Trophoblast cell (in vitro differentiated cells and primary cell): Measurements from ENCODE around the gene ALK.

Experiments used
- DNase-seq, 2 donors: peaks; one replicate each; pipeline ENCODE4 v3.0.0-alpha.2; 2016
- H2AFZ ChIP-seq: 2 replicates; pipeline ENCODE4 v1.6.1; 2013; ENCODE audit warnings: low read length, moderate library complexity, mild to moderate bottlenecking; ENCODE audit not compliant: insufficient read depth, poor library complexity
- H2AK5ac ChIP-seq: 2 replicates; pipeline ENCODE4 v1.6.1; 2013; ENCODE audit warnings: mild to moderate bottlenecking, low read length
- H2BK120ac ChIP-seq: 2 replicates; pipeline ENCODE4 v1.6.1; 2013; ENCODE audit warnings: low read length, mild to moderate bottlenecking, moderate library complexity; ENCODE audit not compliant: insufficient read depth, poor library complexity
- H2BK12ac ChIP-seq: 2 replicates; pipeline ENCODE4 v1.6.1; 2013; ENCODE audit warnings: mild to moderate bottlenecking, low read length, moderate library complexity
- H2BK5ac ChIP-seq: 2 replicates; pipeline ENCODE4 v1.6.1; 2013; ENCODE audit warnings: low read length, low read depth, moderate library complexity, mild to moderate bottlenecking; ENCODE audit not compliant: poor library complexity
- H3K14ac ChIP-seq: 2 replicates; pipeline ENCODE4 v1.6.1; 2013; ENCODE audit warnings: mild to moderate bottlenecking, low read length
- H3K18ac ChIP-seq: 2 replicates; pipeline ENCODE4 v1.6.1; 2013; ENCODE audit warnings: mild to moderate bottlenecking, low read length
- H3K23ac ChIP-seq: 2 replicates; pipeline ENCODE4 v1.6.1; 2013; ENCODE audit warnings: low read length
- H3K27ac ChIP-seq: 2 replicates; pipeline ENCODE4 v1.5.1; 2013; ENCODE audit warnings: low read depth, mild to moderate bottlenecking, inconsistent platforms, low read length, moderate library complexity
- H3K27me3 ChIP-seq: 2 replicates; pipeline ENCODE4 v1.6.1; 2013; ENCODE audit warnings: inconsistent platforms, mild to moderate bottlenecking, low read length, moderate library complexity; ENCODE audit not compliant: insufficient read depth
- H3K36me3 ChIP-seq, 2 experiments: 1 replicate in 1 of 2; 2 replicates in 1 of 2; pipeline ENCODE4 v1.6.1; 2013; ENCODE audit warnings: low read length in 2 of 2, mild to moderate bottlenecking in 2 of 2, moderate library complexity in 1 of 2; ENCODE audit not compliant: insufficient read depth in 2 of 2, control insufficient read depth in 1 of 2
- H3K4ac ChIP-seq: 2 replicates; pipeline ENCODE4 v1.6.1; 2013; ENCODE audit warnings: low read depth, mild to moderate bottlenecking, low read length, moderate library complexity
- H3K4me1 ChIP-seq, 2 experiments: 1 replicate in 1 of 2; 2 replicates in 1 of 2; pipeline ENCODE4 v1.6.1; 2013; ENCODE audit warnings: low read length in 2 of 2, mild to moderate bottlenecking in 2 of 2, moderate library complexity in 1 of 2; ENCODE audit not compliant: insufficient read depth in 2 of 2, control insufficient read depth in 1 of 2
- H3K4me2 ChIP-seq: 2 replicates; pipeline ENCODE4 v1.6.1; 2013; ENCODE audit warnings: inconsistent platforms, mild to moderate bottlenecking, low read length, moderate library complexity
- H3K4me3 ChIP-seq: 2 replicates; pipeline ENCODE4 v1.5.1; 2013; ENCODE audit warnings: mild to moderate bottlenecking, low read depth, low read length, inconsistent platforms
- H3K79me1 ChIP-seq: one replicate; pipeline ENCODE4 v1.6.1; 2013; ENCODE audit warnings: low read length
- H3K79me2 ChIP-seq: 2 replicates; pipeline ENCODE4 v1.6.1; 2013; ENCODE audit warnings: low read length, mild to moderate bottlenecking; ENCODE audit not compliant: control insufficient read depth, insufficient read depth, poor library complexity
- H3K9ac ChIP-seq: 2 replicates; pipeline ENCODE4 v1.6.1; 2013; ENCODE audit warnings: mild to moderate bottlenecking, low read length
- H3K9me3 ChIP-seq: 2 replicates; pipeline ENCODE4 v1.6.1; 2013; ENCODE audit warnings: low read depth, mild to moderate bottlenecking, control low read depth, inconsistent platforms, low read length; ENCODE audit not compliant: insufficient read depth
- H4K12ac ChIP-seq: 2 replicates; pipeline ENCODE4 v1.6.1; 2013; ENCODE audit warnings: low read depth, mild to moderate bottlenecking, low read length, moderate library complexity
- H4K8ac ChIP-seq: 2 replicates; pipeline ENCODE4 v1.6.1; 2013; ENCODE audit warnings: low read depth, mild to moderate bottlenecking, low read length, moderate library complexity
- H4K91ac ChIP-seq: one replicate; pipeline ENCODE4 v1.6.1; 2013; ENCODE audit warnings: low read depth, mild to moderate bottlenecking, low read length, moderate library complexity
- WGBS: extraction: QIAGEN DNeasy Blood & Tissue Kit; methylation state at CpG from one replicate; pipeline ENCODE4 v1.1.7; 2013; ENCODE audit warnings: missing lambda C conversion rate; ENCODE audit not compliant: insufficient read length, insufficient coverage; ENCODE audit errors: extremely low coverage; 5-methylcytosine and 5-hydroxymethylcytosine counted together

ALK gene

GRCh38 chr2:29276151-29276550 lies 645.2 kb downstream of the ALK start:
- Histone ChIP-seq H2BK12ac (no peak overlapping the region), H4K12ac (no peak overlapping the region), H3K36me3 (no peaks in the 10 kb centered on the region), H2AFZ (no peak overlapping the region), H4K8ac (no peak overlapping the region), H3K4me2 (no peak overlapping the region), H3K27ac (no peak overlapping the region), H2AK5ac (no peak overlapping the region), H3K4me1 (peaks cover 0 to 2% of the 10 kb centered on the region in 2 experiments), H3K23ac (no peak overlapping the region), H3K79me2 (no peaks in the 10 kb centered on the region), H3K9me3 (peaks cover 2% of the 10 kb centered on the region), H3K79me1 (no peaks in the 10 kb centered on the region), H3K18ac (no peak overlapping the region), H3K9ac (no peak overlapping the region), H2BK5ac (no peak overlapping the region), H4K91ac (no peak overlapping the region), H3K27me3 (no peaks in the 10 kb centered on the region), H2BK120ac (no peak overlapping the region), H3K14ac (no peak overlapping the region), H3K4me3 (no peak overlapping the region), H3K4ac (no peak overlapping the region)
- WGBS, result no CpG with 5 or more reads among the region's 3 CpGs
- no peak for DNase-seq

DNA sequence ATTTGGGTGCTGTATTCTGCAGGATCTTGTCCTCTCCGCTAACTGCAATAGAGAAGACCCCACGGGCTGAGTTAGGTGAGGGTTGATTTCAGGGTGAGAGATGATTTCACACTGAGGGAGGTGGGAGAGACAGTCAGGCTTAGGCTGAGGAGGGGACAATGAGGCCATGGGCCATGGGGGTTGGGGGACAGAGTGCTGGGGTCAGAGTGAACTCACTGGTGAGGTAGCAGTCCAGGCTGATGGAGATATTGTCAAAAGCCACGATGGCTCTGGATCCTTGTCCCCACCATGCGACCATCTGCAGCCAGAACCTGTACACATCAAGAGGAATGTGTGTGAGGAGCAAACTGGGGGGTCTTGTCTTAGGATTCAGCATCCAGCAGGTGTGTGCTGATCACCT lies 646.2 kb downstream of the ALK start:
- peaks cover 0 to 2% of the 10 kb centered on the region in 2 experiments for H3K4me1 ChIP-seq
- peaks cover 2% of the 10 kb centered on the region for H3K9me3 ChIP-seq
- H3K4me2 ChIP-seq, result no peak overlapping the region
- no peak overlapping the region for H2BK120ac ChIP-seq
- H4K8ac ChIP-seq, result no peak overlapping the region
- no peak overlapping the region for H3K27ac ChIP-seq
- H3K36me3 ChIP-seq, result no peaks in the 10 kb centered on the region
- no peak overlapping the region for H2BK5ac ChIP-seq
- H3K9ac ChIP-seq, result no peak overlapping the region
- H3K23ac ChIP-seq, result no peak overlapping the region
- H3K4ac ChIP-seq, result no peak overlapping the region
- H3K27me3 ChIP-seq, result no peaks in the 10 kb centered on the region
- no peak overlapping the region for H2BK12ac ChIP-seq
- H3K4me3 ChIP-seq, result no peak overlapping the region
- no peak overlapping the region for H4K91ac ChIP-seq
- H2AK5ac ChIP-seq, result no peak overlapping the region
- H3K79me2 ChIP-seq, result no peaks in the 10 kb centered on the region
- no peak overlapping the region for H4K12ac ChIP-seq
- H3K79me1 ChIP-seq, result no peaks in the 10 kb centered on the region
- no peak overlapping the region for H2AFZ ChIP-seq
- no peak for DNase-seq
- no peak overlapping the region for H3K18ac ChIP-seq
- no peak overlapping the region for H3K14ac ChIP-seq
- no CpG with 5 or more reads among the region's 4 CpGs for WGBS

DNA sequence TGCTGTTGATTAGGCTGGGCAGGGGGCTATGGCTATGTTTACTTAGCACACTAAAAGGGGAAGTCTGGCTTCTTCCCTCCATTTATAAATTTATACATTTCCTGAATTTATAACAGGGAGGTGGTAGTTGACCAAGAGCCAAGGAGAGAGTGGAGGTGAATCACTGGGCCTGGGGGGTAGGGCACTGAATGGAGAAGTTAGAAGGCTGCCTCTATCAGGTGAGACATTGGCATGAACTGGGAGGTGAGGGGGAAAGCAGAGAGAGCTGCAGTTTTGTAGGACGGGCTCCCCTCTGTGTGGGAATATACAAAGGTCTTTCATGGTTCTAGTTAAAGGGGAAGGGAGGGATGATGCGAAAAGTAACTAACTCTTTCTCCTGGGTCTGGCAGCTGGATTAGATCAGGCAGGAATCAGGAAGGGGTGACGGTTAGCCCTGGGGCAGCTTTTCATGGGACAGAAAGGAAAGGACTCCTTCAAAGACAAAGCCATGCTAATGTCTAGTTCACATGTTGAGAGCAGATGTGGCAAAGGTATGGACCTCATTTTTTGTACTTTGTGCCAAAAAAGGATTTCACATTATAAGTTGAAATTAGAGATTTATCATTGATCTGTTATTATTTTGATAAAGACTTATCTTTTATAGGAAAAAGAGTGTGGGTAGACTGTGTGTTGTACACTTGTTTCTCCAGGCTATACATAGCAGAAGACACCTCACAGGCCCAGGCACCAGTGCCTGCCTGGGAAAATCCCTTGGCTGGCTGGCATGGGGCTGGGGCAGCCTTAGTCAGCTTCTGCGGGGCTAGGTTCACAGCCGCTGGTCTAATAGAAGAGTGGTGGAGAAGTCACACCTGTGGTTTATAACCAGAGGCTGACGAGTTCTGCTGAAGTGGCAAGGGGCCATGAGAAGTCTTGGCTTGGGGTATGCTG lies 647.4 kb downstream of the ALK start:
- H3K79me2 ChIP-seq, result no peaks in the 10 kb centered on the region
- H3K27ac ChIP-seq, result no peak overlapping the region
- H3K14ac ChIP-seq, result no peak overlapping the region
- H3K4me3 ChIP-seq, result no peak overlapping the region
- peaks cover 2% of the 10 kb centered on the region for H3K9me3 ChIP-seq
- no peak for DNase-seq
- no peak overlapping the region for H3K23ac ChIP-seq
- no peak overlapping the region for H3K4ac ChIP-seq
- no peak overlapping the region for H2BK12ac ChIP-seq
- no peaks in the 10 kb centered on the region for H3K36me3 ChIP-seq
- H4K12ac ChIP-seq, result no peak overlapping the region
- H3K4me2 ChIP-seq, result no peak overlapping the region
- H4K8ac ChIP-seq, result no peak overlapping the region
- no peak overlapping the region for H2AK5ac ChIP-seq
- no peak overlapping the region for H3K18ac ChIP-seq
- no peak overlapping the region for H4K91ac ChIP-seq
- WGBS, result no CpG with 5 or more reads among the region's 6 CpGs
- H3K9ac ChIP-seq, result no peak overlapping the region
- H2BK5ac ChIP-seq, result no peak overlapping the region
- no peak overlapping the region for H2AFZ ChIP-seq
- no peaks in the 10 kb centered on the region for H3K79me1 ChIP-seq
- H3K4me1 ChIP-seq, result peaks cover 0 to 2% of the 10 kb centered on the region in 2 experiments
- no peak overlapping the region for H2BK120ac ChIP-seq
- no peaks in the 10 kb centered on the region for H3K27me3 ChIP-seq

- no CpG with 5 or more reads among the region's 6 CpGs for WGBS
- Histone ChIP-seq H2BK12ac (no peak overlapping the region), H3K4me1 (peaks cover 0 to 2% of the 10 kb centered on the region in 2 experiments), H4K8ac (no peak overlapping the region), H3K27ac (no peak overlapping the region), H2AFZ (no peak overlapping the region), H2AK5ac (no peak overlapping the region), H3K14ac (no peak overlapping the region), H3K79me1 (no peaks in the 10 kb centered on the region), H3K27me3 (no peaks in the 10 kb centered on the region), H4K91ac (no peak overlapping the region), H3K18ac (no peak overlapping the region), H4K12ac (no peak overlapping the region), H3K79me2 (no peaks in the 10 kb centered on the region), H2BK5ac (no peak overlapping the region), H2BK120ac (no peak overlapping the region), H3K4ac (no peak overlapping the region), H3K36me3 (no peaks in the 10 kb centered on the region), H3K4me2 (no peak overlapping the region), H3K9me3 (peaks cover 2% of the 10 kb centered on the region), H3K4me3 (no peak overlapping the region), H3K9ac (no peak overlapping the region), H3K23ac (no peak overlapping the region)
- DNase-seq, result no peak
Observed at GRCh38 chr2:29273004-29273684, 648.2 kb downstream of the ALK start.
